ENCODE results near the gene KSR1. TPM values are rescaled to one million over a fixed set of nuclear protein-coding genes. Genes with fewer than 3 reads are reported as not detected.
A peak's percentile ranks its signal among the peaks of the same experiment; 100 is the strongest.

The KSR1 gene
- total RNA-seq, 4 donors from 2014 or later, result 10.4 to 17.7 (median 13.2) TPM

- in situ Hi-C loops (cut with MboI; ENCODE audit: low sequenced_read_pairs in 4 of 4), result loop anchor here in 3 of 4 donors (10.0 to 25.0 kb wide), 2 partner anchors 92 to 141 kb away; no protein-coding TSS in a partner anchor
- H3K36me3 ChIP-seq, result no peaks in the 10 kb centered on the region
- H3K4me1 ChIP-seq, result peaks cover 4 to 10% of the 10 kb centered on the region in 2 donors
- TF ChIP-seq POLR2A (IDR thresholded peaks at IDR 0.05), result no peak
- TF ChIP-seq CTCF (IDR thresholded peaks at IDR 0.05 in 4 of 5, conservative IDR thresholded peaks at IDR 0.05 in 1 of 5), result no peak
- H3K4me3 ChIP-seq, result no peak overlapping the region
- ATAC-seq, result no peak
- no peak overlapping the region for H3K27ac ChIP-seq
- no peak for DNase-seq
- no peaks in the 10 kb centered on the region for H3K27me3 ChIP-seq
- H3K9me3 ChIP-seq, result no peaks in the 10 kb centered on the region
- intact Hi-C loops (cut with DNase I; ENCODE audit: low total_unique reads), result loop anchor here (10.0 kb wide), 1 partner anchor 111 kb away; no protein-coding TSS in a partner anchor
These were observed 2.2 kb upstream of the KSR1 start for GRCh38 chr17:27454089-27454488.

- no peaks in the 10 kb centered on the region for H3K36me3 ChIP-seq
- H3K9me3 ChIP-seq, result no peaks in the 10 kb centered on the region
- ATAC-seq (no peak), DNase-seq (no peak)
- H3K27ac ChIP-seq, result peak overlapping the region; percentile 71 to 82 (median 78)
- H3K4me3 ChIP-seq, result peak overlapping the region; percentile 73 to 92 (median 86)
- in situ Hi-C loops (cut with MboI; ENCODE audit: low sequenced_read_pairs in 4 of 4) (loop anchor here in 3 of 4 donors (10.0 to 25.0 kb wide), 2 partner anchors 93 to 139 kb away; no protein-coding TSS in a partner anchor), intact Hi-C loops (cut with DNase I; ENCODE audit: low total_unique reads) (loop anchor here (5.0 to 10.0 kb wide), 3 partner anchors 73 to 218 kb away; no protein-coding TSS in a partner anchor)
- H3K27me3 ChIP-seq, result no peaks in the 10 kb centered on the region
- peaks cover 4 to 10% of the 10 kb centered on the region in 2 donors for H3K4me1 ChIP-seq
- TF ChIP-seq POLR2A (IDR thresholded peaks at IDR 0.05) (no peak), CTCF (IDR thresholded peaks at IDR 0.05 in 4 of 5, conservative IDR thresholded peaks at IDR 0.05 in 1 of 5) (no peak)
These were observed 873 bp upstream of the KSR1 start for GRCh38 chr17:27455236-27455913.

GRCh38 chr17:27456681-27457359, 572 bp downstream of the KSR1 start:
- in situ Hi-C loops (cut with MboI; ENCODE audit: low sequenced_read_pairs in 4 of 4), result loop anchor here in 3 of 4 donors (10.0 to 25.0 kb wide), 2 partner anchors 95 to 138 kb away; no protein-coding TSS in a partner anchor
- TF ChIP-seq POLR2A (IDR thresholded peaks at IDR 0.05) (no peak), CTCF (IDR thresholded peaks at IDR 0.05 in 4 of 5, conservative IDR thresholded peaks at IDR 0.05 in 1 of 5) (no peak)
- H3K36me3 ChIP-seq, result no peaks in the 10 kb centered on the region
- intact Hi-C loops (cut with DNase I; ENCODE audit: low total_unique reads), result loop anchor here (1.0 to 10.0 kb wide), 5 partner anchors 75 to 220 kb away; no protein-coding TSS in a partner anchor
- H3K4me1 ChIP-seq, result peaks cover 4 to 10% of the 10 kb centered on the region in 2 donors
- H3K27me3 ChIP-seq, result no peaks in the 10 kb centered on the region
- DNase-seq (no peak), ATAC-seq (no peak)
- no peaks in the 10 kb centered on the region for H3K9me3 ChIP-seq
- peak overlapping the region; percentile 73 to 92 (median 86) for H3K4me3 ChIP-seq
- H3K27ac ChIP-seq, result peak overlapping the region; percentile 71 to 82 (median 78)

GRCh38 chr17:27457360-27457715, 1.1 kb downstream of the KSR1 start:
- intact Hi-C loops (cut with DNase I; ENCODE audit: low total_unique reads), result loop anchor here (2.0 to 10.0 kb wide), 4 partner anchors 75 to 220 kb away; no protein-coding TSS in a partner anchor
- in situ Hi-C loops (cut with MboI; ENCODE audit: low sequenced_read_pairs in 4 of 4), result loop anchor here in 3 of 4 donors (10.0 to 25.0 kb wide), 2 partner anchors 95 to 137 kb away; no protein-coding TSS in a partner anchor
- no peak for ATAC-seq
- Histone ChIP-seq H3K27ac (peak overlapping the region in 1 of 4 donors; percentile 76), H3K4me3 (peak overlapping the region; percentile 73 to 92 (median 86)), H3K36me3 (no peaks in the 10 kb centered on the region), H3K4me1 (peaks cover 4 to 10% of the 10 kb centered on the region in 2 donors), H3K27me3 (no peaks in the 10 kb centered on the region), H3K9me3 (no peaks in the 10 kb centered on the region)
- DNase-seq, result no peak
- TF ChIP-seq POLR2A (IDR thresholded peaks at IDR 0.05) (no peak), CTCF (IDR thresholded peaks at IDR 0.05 in 4 of 5, conservative IDR thresholded peaks at IDR 0.05 in 1 of 5) (no peak)

Measured in gastrocnemius medialis (tissue), 4 donors.